ENCODE measurements around the gene POU5F2. TPM values are rescaled to one million over a fixed set of nuclear protein-coding genes. Genes with fewer than 3 reads are reported as not detected.

POU5F2 gene, protein sequence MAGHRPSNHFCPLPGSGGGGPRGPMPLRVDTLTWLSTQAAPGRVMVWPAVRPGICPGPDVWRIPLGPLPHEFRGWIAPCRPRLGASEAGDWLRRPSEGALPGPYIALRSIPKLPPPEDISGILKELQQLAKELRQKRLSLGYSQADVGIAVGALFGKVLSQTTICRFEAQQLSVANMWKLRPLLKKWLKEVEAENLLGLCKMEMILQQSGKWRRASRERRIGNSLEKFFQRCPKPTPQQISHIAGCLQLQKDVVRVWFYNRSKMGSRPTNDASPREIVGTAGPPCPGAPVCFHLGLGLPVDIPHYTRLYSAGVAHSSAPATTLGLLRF
- under 1 TPM; 0.68 to 0.71 TPM for total RNA-seq

DNA sequence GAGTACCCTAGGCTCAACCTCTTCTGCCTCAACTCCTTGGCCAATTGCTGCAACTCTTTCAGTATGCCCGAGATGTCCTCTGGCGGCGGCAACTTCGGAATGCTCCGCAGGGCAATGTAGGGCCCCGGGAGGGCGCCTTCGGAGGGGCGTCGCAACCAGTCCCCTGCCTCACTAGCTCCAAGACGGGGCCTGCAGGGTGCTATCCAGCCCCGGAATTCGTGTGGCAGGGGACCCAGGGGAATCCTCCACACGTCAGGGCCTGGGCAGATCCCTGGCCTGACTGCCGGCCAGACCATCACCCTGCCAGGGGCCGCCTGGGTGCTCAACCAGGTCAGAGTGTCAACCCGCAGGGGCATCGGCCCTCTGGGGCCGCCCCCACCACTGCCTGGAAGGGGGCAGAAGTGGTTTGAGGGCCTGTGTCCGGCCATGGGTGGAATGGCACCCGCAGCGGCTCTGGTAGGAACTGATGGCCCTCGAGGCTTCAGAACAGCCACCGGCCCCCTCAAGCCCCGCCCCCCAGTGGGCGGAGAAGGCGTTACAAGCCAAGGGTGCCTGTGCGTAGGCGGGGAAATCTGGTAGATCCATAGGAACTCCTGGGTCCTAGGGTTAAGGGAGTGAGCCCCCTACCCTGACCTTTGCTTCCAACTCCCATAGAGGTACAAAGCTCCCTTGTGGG, at the start of gene POU5F2:
Gene POU5F2 (minus strand): TSS at position 465 of the 676 bp plus-strand sequence. CDS start 37 bp downstream, at position 428.
- peaks cover 2% of the 10 kb centered on the region for H3K36me3 Mint-ChIP-seq (ENCODE audit: low read depth)
- no peaks in the 10 kb centered on the region for H3K4me1 Mint-ChIP-seq
- CTCF ChIA-PET: no interaction called here
- H3K4me3 Mint-ChIP-seq: no peak within 1 kb of the TSS
- H3K9me3 Mint-ChIP-seq: peaks cover 3% of the 10 kb centered on the region
- H3K27ac Mint-ChIP-seq: no peak within 1 kb of the TSS
- no peak for DNase-seq
- no peaks in the 10 kb centered on the region for H3K27me3 Mint-ChIP-seq
- POLR2A ChIA-PET: no interaction called here

DNA sequence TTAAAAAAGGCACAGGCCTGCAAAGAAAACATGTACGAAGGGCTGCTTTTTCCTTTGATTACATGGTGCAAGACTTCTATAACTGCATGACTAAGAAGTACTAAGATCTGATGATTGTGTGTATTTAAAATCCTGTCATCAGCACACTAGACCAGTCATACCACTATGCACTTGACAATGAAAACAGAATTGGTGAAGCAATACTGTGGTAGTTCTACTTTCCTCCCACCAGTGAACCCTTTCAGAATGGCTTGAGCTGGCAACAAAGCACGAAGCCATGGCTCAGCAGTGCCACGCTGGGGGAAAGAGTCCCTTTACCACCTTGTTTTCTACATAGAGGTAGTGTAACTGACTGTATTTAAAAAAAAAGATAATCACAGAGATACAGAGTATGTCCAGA, 49.0 kb upstream of the POU5F2 start:
- no peak overlapping the region for H3K4me3 Mint-ChIP-seq
- ChIA-PET POLR2A (no interaction called here), CTCF (interaction anchor here (0.9 to 2.0 kb wide), 2 partner anchors 10 to 11 kb away, joined by 3 to 10 read pairs; no protein-coding TSS in a partner anchor)
- H3K9me3 Mint-ChIP-seq: no peaks in the 10 kb centered on the region
- DNase-seq: no peak
- H3K36me3 Mint-ChIP-seq (ENCODE audit: low read depth): no peaks in the 10 kb centered on the region
- no peaks in the 10 kb centered on the region for H3K27me3 Mint-ChIP-seq
- no peaks in the 10 kb centered on the region for H3K4me1 Mint-ChIP-seq
- no peak overlapping the region for H3K27ac Mint-ChIP-seq

DNA sequence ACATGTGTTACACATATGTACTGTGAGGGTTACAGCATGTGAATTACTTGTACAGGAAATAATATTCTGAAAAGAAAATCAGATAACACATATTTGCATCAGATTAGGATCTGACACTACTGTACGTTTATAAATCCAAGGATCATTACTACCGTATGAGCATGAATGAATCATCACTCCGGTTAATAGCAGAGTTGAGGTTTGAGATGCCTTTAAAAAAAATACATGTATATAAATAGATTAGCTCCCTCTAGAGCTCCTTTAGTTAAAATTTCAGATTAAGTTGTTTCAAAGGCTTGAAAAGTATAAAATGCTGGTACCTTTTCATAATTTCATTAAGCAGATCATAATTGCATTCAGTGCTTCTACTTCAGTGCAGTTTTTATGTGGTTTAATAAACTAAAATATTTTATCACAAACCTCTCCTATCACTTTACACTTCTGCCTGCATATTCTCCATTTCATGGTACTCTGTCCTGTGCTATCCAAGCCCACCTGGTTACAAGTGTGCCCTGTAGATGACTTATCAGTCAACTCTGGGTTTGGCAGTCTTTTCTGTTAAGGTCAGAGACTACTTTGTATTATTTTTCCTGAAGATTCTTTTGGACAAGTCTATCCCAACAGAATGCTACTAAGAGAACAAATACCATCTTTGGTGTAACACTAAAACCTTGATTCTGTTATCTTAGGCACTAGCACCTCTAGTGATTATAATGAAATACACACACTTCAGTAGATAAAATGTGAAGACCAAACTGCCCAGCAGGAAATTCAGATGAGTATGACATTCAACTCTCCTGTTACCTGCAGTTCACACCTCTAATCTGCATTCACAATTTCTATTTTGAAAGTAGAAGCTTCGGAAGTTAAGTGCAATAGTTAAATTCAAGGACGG, 48.0 kb upstream of the POU5F2 start:
- no peak for DNase-seq
- Mint-ChIP-seq H3K4me1 (no peaks in the 10 kb centered on the region), H3K36me3 (ENCODE audit: low read depth) (no peaks in the 10 kb centered on the region), H3K9me3 (no peaks in the 10 kb centered on the region), H3K27ac (no peak overlapping the region), H3K4me3 (no peak overlapping the region), H3K27me3 (no peaks in the 10 kb centered on the region)
- CTCF ChIA-PET: interaction anchor here (0.9 kb wide), 1 partner anchor 12 kb away, joined by 3 read pairs; no protein-coding TSS in a partner anchor
- POLR2A ChIA-PET: no interaction called here

DNA sequence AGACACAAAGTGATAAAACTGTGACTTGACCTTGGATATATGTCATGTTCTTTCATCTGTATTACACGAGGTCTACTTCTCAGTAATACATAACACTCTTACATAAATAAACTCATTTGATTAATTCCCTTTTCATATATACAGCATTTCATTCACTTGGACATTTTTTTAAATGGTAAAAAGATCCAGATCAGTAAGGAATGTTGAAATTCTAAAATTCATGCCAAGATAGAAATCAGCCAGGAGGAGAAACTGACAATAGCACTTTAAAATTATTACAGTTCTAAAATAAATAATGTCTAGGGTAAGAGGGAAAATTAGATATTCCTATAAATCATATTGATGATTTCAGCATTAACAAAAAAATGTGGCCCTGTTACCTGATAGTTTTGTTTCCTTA, 46.2 kb upstream of the POU5F2 start:
- Mint-ChIP-seq H3K9me3 (no peaks in the 10 kb centered on the region), H3K36me3 (ENCODE audit: low read depth) (no peaks in the 10 kb centered on the region), H3K4me3 (no peak overlapping the region), H3K27ac (no peak overlapping the region), H3K4me1 (no peaks in the 10 kb centered on the region), H3K27me3 (no peaks in the 10 kb centered on the region)
- DNase-seq: no peak
- CTCF ChIA-PET: no interaction called here
- POLR2A ChIA-PET: no interaction called here

DNA sequence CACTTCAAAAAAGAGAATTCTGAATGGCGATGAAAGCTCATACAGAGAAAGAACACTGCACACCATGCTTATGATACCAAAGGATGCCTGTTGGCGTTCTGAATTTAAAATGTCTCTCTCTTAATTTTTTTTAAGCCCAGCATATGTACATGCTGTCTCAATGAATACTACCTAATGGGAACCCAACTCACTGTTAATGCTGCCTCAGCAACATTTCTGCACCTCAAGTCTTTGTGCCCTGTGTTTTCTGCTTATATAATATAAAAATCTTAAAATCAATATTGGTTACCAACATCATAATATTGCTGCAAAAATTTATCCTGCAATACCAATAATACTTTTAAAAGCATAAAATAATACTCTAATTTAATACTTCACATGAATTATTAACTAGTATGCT, 44.1 kb upstream of the POU5F2 start:
- Mint-ChIP-seq H3K4me3 (no peak overlapping the region), H3K27ac (no peak overlapping the region), H3K36me3 (ENCODE audit: low read depth) (no peaks in the 10 kb centered on the region), H3K27me3 (no peaks in the 10 kb centered on the region), H3K9me3 (no peaks in the 10 kb centered on the region), H3K4me1 (no peaks in the 10 kb centered on the region)
- DNase-seq: no peak
- POLR2A ChIA-PET: no interaction called here
- CTCF ChIA-PET: no interaction called here

DNA sequence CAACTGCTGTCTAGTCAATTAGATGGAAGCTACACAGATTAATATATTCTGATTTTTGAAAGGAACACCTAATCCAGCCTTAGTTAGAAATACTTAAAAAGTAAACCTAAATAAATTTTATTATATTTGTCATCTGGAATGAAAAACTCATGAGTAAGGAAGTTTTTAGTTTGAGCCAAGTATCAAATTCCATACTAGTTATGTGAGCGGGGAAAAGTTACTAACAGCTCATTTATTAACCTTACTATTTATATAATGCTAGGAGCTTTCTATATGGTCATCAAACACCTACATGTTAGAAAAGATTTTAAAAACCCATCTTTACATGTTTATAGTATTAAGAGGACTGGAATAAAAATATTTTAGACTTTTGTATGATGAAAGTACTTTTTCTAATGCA, 41.6 kb upstream of the POU5F2 start:
- H3K4me3 Mint-ChIP-seq: no peak overlapping the region
- CTCF ChIA-PET: interaction anchor here (2.4 kb wide), 1 partner anchor 18 kb away, joined by 10 read pairs; no protein-coding TSS in a partner anchor
- POLR2A ChIA-PET: no interaction called here

DNA sequence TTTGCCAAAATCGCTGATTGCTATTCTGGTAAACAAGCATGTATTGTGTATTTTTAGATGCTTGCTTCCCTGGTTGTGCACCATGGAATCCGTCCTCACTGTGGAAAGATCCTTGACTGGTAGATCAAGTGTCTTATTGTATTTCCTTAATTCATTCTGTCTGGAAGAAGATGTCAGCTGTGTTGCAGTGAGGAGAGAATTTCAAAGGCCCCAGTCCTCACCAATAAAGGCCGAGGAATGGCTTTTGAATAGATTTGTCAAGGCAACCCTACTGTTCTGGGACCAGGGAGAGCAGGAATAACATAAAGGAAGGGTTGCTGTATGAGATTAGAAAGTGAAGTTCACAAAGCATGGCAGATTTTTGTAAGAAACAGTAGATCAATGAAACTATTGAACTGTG, 36.2 kb upstream of the POU5F2 start:
- ChIA-PET POLR2A (no interaction called here), CTCF (no interaction called here)
- Mint-ChIP-seq H3K27ac (no peak overlapping the region), H3K9me3 (peaks cover 3% of the 10 kb centered on the region), H3K4me3 (no peak overlapping the region), H3K4me1 (no peaks in the 10 kb centered on the region), H3K27me3 (no peaks in the 10 kb centered on the region), H3K36me3 (ENCODE audit: low read depth) (peaks cover 14% of the 10 kb centered on the region)
- no peak for DNase-seq

More for the DNA sequence above, 41.6 kb upstream of the POU5F2 start:
- H3K36me3 Mint-ChIP-seq (ENCODE audit: low read depth): no peaks in the 10 kb centered on the region
- H3K27me3 Mint-ChIP-seq: no peaks in the 10 kb centered on the region
- no peaks in the 10 kb centered on the region for H3K4me1 Mint-ChIP-seq
- no peaks in the 10 kb centered on the region for H3K9me3 Mint-ChIP-seq
- no peak for DNase-seq
- H3K27ac Mint-ChIP-seq: no peak overlapping the region

DNA sequence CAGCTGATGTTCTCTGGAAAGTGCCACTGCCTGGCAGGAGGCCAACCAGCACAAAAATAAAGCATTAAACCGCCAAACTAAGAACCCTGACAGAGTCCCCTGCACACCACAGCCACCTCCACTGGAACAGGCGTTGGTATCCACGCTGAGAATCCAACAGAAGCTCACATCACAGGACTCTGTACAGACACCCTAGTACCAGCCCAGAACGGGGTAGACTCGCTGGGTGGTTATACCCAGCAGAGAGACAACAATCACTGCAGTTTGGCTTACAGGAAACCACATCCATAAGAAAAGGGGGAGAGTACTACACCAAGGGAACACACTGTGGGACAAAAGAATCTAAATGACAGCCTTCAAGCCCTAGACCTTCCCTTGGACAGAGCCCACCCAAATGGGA, 15.0 kb upstream of the POU5F2 start:
- no peaks in the 10 kb centered on the region for H3K4me1 Mint-ChIP-seq
- no peaks in the 10 kb centered on the region for H3K27me3 Mint-ChIP-seq
- H3K4me3 Mint-ChIP-seq: no peak overlapping the region
- ChIA-PET CTCF (no interaction called here), POLR2A (no interaction called here)
- peaks cover 22% of the 10 kb centered on the region for H3K36me3 Mint-ChIP-seq (ENCODE audit: low read depth)
- peaks cover 18% of the 10 kb centered on the region for H3K9me3 Mint-ChIP-seq
- H3K27ac Mint-ChIP-seq: no peak overlapping the region
- no peak for DNase-seq

DNA sequence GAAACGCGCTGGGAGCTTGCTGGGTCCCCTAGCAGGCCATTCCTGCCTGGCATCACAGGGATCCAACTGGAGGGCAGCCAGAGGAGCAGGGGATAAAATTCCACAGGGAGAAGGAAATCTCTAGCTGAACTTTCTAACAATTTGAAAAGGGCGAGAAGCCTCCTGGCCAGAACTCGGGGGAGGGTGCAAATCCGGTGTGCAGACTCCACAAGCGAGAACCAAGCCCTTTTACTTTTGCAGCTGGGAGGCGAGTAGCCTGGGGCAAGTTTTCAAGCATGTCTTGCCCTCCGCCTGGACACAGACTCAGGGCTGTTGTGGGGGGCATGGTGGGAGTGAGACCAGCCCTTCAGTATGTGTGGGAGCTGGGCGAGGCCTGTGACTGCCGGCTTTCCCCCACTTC, 14.3 kb upstream of the POU5F2 start:
- CTCF ChIA-PET: no interaction called here
- POLR2A ChIA-PET: no interaction called here
- Mint-ChIP-seq H3K27ac (no peak overlapping the region), H3K9me3 (peaks cover 14% of the 10 kb centered on the region), H3K27me3 (no peaks in the 10 kb centered on the region), H3K4me1 (no peaks in the 10 kb centered on the region), H3K4me3 (no peak overlapping the region), H3K36me3 (ENCODE audit: low read depth) (peaks cover 18% of the 10 kb centered on the region)
- no peak for DNase-seq

DNA sequence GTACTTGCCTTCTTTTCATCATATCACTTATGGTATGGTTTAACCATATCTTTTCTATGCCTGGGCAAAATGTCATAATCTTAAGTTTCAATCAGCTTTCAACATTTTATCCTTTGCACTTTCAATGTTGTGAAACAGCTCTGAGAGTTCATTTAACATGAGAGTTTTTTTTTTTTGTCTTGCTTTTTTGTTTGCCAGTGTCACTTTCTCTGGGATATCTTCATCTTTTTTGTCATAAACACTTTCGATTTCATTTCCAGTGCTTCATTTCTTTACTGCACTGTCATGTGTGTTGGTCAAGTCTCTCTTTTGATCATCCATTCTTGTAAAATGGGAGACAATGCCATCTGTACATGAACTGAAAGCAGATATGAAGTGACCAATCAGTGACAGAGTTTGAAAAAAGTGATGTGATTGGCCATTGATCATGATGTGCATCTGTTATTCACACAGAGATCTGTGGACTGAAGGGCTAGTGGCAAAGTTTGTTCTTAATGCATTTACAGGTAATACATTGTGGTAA, 7.5 kb upstream of the POU5F2 start:
- Mint-ChIP-seq H3K27ac (no peak overlapping the region), H3K4me3 (no peak overlapping the region), H3K9me3 (no peaks in the 10 kb centered on the region), H3K27me3 (no peaks in the 10 kb centered on the region), H3K36me3 (ENCODE audit: low read depth) (no peaks in the 10 kb centered on the region), H3K4me1 (peaks cover 2% of the 10 kb centered on the region)
- no peak for DNase-seq
- POLR2A ChIA-PET: no interaction called here
- CTCF ChIA-PET: no interaction called here

DNA sequence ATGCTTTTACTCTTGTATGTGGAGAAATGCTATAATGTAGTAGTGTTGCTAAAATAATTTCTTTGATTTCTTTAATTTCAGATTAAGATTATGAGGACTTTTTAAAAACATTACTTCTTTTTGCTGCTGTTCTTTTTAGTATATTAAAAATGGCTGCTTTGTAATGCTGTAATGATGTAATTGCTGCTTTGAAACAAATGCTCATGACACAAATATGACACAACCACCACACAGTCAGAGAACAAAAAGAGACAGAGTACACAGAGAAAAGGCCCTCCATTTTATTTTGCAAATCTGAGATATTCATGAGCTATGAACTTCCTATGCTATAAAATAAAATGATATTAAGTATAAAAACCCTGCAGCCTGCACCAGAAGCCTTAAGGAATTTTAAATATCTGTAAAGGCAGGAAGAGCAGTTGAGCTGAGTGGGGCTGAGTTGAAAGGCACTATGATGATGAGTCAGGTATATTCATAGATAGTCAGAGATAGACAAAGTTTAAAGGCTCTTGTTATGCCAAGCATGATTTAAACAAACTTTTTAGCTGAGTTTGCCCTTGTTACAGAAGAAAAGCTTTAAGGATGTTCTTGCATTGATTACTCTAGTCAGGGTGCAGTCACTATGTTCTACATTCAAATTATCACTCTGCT, 5.1 kb upstream of the POU5F2 start:
- no peak for DNase-seq
- H3K27ac Mint-ChIP-seq: no peak overlapping the region
- H3K27me3 Mint-ChIP-seq: no peaks in the 10 kb centered on the region
- no peak overlapping the region for H3K4me3 Mint-ChIP-seq
- H3K4me1 Mint-ChIP-seq: peaks cover 2% of the 10 kb centered on the region
- peaks cover 3% of the 10 kb centered on the region for H3K9me3 Mint-ChIP-seq
- no peaks in the 10 kb centered on the region for H3K36me3 Mint-ChIP-seq (ENCODE audit: low read depth)
- CTCF ChIA-PET: no interaction called here
- POLR2A ChIA-PET: no interaction called here

DNA sequence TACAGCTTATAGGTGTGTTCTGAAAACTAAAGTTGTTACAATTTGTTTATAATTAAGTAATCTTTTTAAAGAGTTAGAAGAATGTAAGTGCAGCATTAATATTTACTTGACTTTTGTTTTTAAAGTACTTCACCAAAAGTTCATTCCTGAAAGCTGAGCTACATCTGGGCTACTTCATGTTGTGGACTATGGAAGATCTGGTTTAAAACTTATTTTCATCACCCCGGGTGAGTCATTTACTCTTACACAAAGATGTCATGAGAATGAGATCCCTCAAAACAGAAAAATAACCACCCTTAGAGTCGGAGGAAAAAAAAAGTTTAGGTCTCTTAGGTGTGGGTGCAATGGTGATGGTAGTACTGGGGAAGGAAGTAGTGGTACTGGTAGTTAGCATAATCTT, 5.1 kb downstream of the POU5F2 start:
- ChIA-PET CTCF (no interaction called here), POLR2A (no interaction called here)
- Mint-ChIP-seq H3K27me3 (no peaks in the 10 kb centered on the region), H3K4me3 (no peak overlapping the region), H3K36me3 (ENCODE audit: low read depth) (peaks cover 2% of the 10 kb centered on the region), H3K4me1 (no peaks in the 10 kb centered on the region), H3K27ac (no peak overlapping the region), H3K9me3 (no peaks in the 10 kb centered on the region)
- DNase-seq: no peak

DNA sequence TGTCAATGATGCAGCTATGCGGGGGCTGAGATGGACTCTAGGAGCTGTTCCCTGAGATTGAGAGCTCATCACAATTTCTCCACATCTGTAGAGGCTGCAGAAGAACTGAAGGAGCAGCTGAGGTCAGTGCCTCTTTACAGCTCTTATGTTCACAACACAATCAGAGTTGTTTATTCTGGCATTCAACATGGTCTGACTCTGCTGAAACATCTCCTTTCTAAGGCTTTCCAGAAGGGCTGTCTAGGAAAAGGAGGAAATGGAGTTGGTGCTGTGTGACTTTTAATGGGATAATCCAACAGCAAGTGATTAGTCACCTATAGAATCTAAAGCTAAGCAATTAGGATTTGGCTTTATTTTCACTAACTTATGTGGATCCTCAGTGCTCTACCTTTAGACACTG, 6.0 kb downstream of the POU5F2 start:
- Mint-ChIP-seq H3K27ac (no peak overlapping the region), H3K4me1 (no peaks in the 10 kb centered on the region), H3K9me3 (no peaks in the 10 kb centered on the region), H3K27me3 (no peaks in the 10 kb centered on the region), H3K4me3 (no peak overlapping the region), H3K36me3 (ENCODE audit: low read depth) (peaks cover 2% of the 10 kb centered on the region)
- CTCF ChIA-PET: no interaction called here
- POLR2A ChIA-PET: no interaction called here
- no peak for DNase-seq

All from activated CD4-positive, alpha-beta memory T cell treated with anti-CD3 and anti-CD28 coated beads, Interleukin-2, amount 10 ng/mL, durations not matched to agents 7 days and 5 days (primary cell).